Spleen (tissue), 11 donors: ENCODE data around the gene CMYA5. TPM values are rescaled to one million over a fixed set of nuclear protein-coding genes. Genes with fewer than 3 reads are reported as not detected.

Source experiments
- DNase-seq: peaks from one replicate; pipeline ENCODE4 v3.0.0-alpha.2; 2020
- H3K27ac ChIP-seq, 8 donors: fragments of 200-600 bp; sonication (generic) in 7 of 8; 1 replicate in 4 of 8; 2 replicates in 4 of 8; pipeline versions ENCODE4 v1.5.0 to v1.8.0; 2016 to 2021; ENCODE audit warnings: inconsistent platforms in 4 of 8, mild to moderate bottlenecking in 4 of 8, moderate library complexity in 1 of 8
- H3K27me3 ChIP-seq, 7 donors: fragments of 200-600 bp; sonication (generic) in 6 of 7; replicated peaks in 1 of 7; 1 replicate in 4 of 7; 2 replicates in 3 of 7; pipeline versions ENCODE4 v1.5.0 to v1.8.0; 2016 to 2021; ENCODE audit warnings: inconsistent platforms in 3 of 7, mild to moderate bottlenecking in 1 of 7
- H3K36me3 ChIP-seq, 6 donors: fragments of 200-600 bp; sonication (generic) in 5 of 6; 1 replicate in 4 of 6; 2 replicates in 2 of 6; pipeline versions ENCODE4 v1.5.0 to v1.8.0; 2016 to 2021; ENCODE audit warnings: inconsistent platforms in 2 of 6
- H3K4me1 ChIP-seq, 6 donors: fragments of 200-600 bp; sonication (generic) in 5 of 6; 1 replicate in 3 of 6; 2 replicates in 3 of 6; pipeline versions ENCODE4 v1.5.0 to v1.8.0; 2016 to 2021; ENCODE audit warnings: inconsistent platforms in 3 of 6
- H3K4me3 ChIP-seq, 8 donors: fragments of 200-600 bp; sonication (generic) in 7 of 8; 1 replicate in 4 of 8; 2 replicates in 4 of 8; pipeline versions ENCODE4 v1.5.0 to v1.8.0; 2016 to 2021; ENCODE audit warnings: inconsistent platforms in 4 of 8, mild to moderate bottlenecking in 4 of 8, moderate library complexity in 2 of 8
- H3K9me3 ChIP-seq, 8 donors: fragments of 200-600 bp; sonication (generic) in 7 of 8; 1 replicate in 4 of 8; 2 replicates in 4 of 8; pipeline versions ENCODE4 v1.5.0 to v1.8.0; 2016 to 2021; ENCODE audit warnings: inconsistent platforms in 4 of 8
- CTCF ChIP-seq, 11 experiments: fragments of 200-600 bp in 7 of 11; fragments of 450-650 bp in 4 of 11; sonication (generic) in 4 of 11; IDR thresholded peaks in 8 of 11; conservative IDR thresholded peaks in 3 of 11; 1 replicate in 7 of 11; 2 replicates in 4 of 11; pipeline versions ENCODE4 v1.4.0 to v1.8.0; 2016 to 2021; ENCODE audit warnings: antibody characterized with exemption in 11 of 11, inconsistent platforms in 4 of 11, mild to moderate bottlenecking in 1 of 11
- POLR2A ChIP-seq, 3 donors: fragments of 450-650 bp; IDR thresholded peaks; one replicate each; pipeline ENCODE4 v1.5.1; 2017; ENCODE audit warnings: antibody characterized with exemption in 3 of 3, mild to moderate bottlenecking in 1 of 3
- POLR2AphosphoS5 ChIP-seq, 3 donors: sonication (generic); formaldehyde crosslinking; IDR thresholded peaks; one replicate each; pipeline ENCODE4 v1.5.1; 2017; ENCODE audit warnings: antibody characterized with exemption in 3 of 3
- WGBS, 5 donors: extraction: QIAGEN DNeasy Blood & Tissue Kit in 3 of 5; methylation state at CpG; one replicate each; pipeline versions ENCODE4 v1.1.5 to v1.1.7; 2013 to 2018; 5-methylcytosine and 5-hydroxymethylcytosine counted together
- intact Hi-C: fragments of 100-400 bp; cut with DNase I; formaldehyde crosslinking; loops from one replicate; pipeline ENCODE4 v1.15.0; 2023; ENCODE audit warnings: low total_unique reads
- polyA plus RNA-seq, 3 donors: library from polyadenylated mRNA; stranded (reverse); fragments of 200-250 nt; gene quantifications; one replicate each; pipeline ENCODE4 v1.2.1, GENCODE V29; 2013
- total RNA-seq, 7 donors: library from RNA; depleted of rRNA in 3 of 7; stranded (reverse); fragments of >200 nt in 3 of 7; fragmentation: NEBNext Ultra II Directional in 4 of 7; extraction: Animal tissue kit (Norgen Biotek cat#: 25700) in 4 of 7; gene quantifications; one replicate each; pipeline versions ENCODE4 v1.1.0 to v1.2.1, GENCODE V29; 2016 to 2021
- donor health status: healthy with polysubstance abuse.
- donor health status: DM: no; HTN: no; CAD: no; lungs with moderate emphysema.
- donor health status: DM: no; HTN: no; CAD: no.
- donor health status: Bipolar disorder and iron deficiency.
- donor health status: healthy.
- donor health status: DM: no; HTN: no; CAD: no.
- donor health status: DM: yes; HTN: yes; CAD: no.

The CMYA5 gene
- total and polyA plus RNA-seq, 10 donors: 0.13 to 0.85 (median 0.28) TPM

GRCh38 chr5:79806741-79807140 lies 117.1 kb downstream of the CMYA5 start:
- intact Hi-C loops: no loop called here
- H3K9me3 ChIP-seq: no peaks in the 10 kb centered on the region
- no peak overlapping the region for H3K27ac ChIP-seq
- peaks cover 0 to 14% (median 3%) of the 10 kb centered on the region in 6 donors for H3K4me1 ChIP-seq
- H3K27me3 ChIP-seq: no peaks in the 10 kb centered on the region
- no peak overlapping the region for H3K4me3 ChIP-seq
- H3K36me3 ChIP-seq: no peaks in the 10 kb centered on the region
- TF ChIP-seq POLR2A (IDR thresholded peaks at IDR 0.05) (no peak), CTCF (IDR thresholded peaks at IDR 0.05 in 8 of 11, conservative IDR thresholded peaks at IDR 0.05 in 3 of 11) (no peak)
- WGBS, 5 donors: 35 to 57% (median 45%) methylated on average over 3 of the region's 3 CpGs
- no peak for DNase-seq

GRCh38 chr5:79809743-79810142 lies 120.1 kb downstream of the CMYA5 start:
- Histone ChIP-seq H3K9me3 (no peaks in the 10 kb centered on the region), H3K27ac (no peak overlapping the region), H3K36me3 (no peaks in the 10 kb centered on the region), H3K4me3 (no peak overlapping the region), H3K4me1 (peaks cover 0 to 7% (median 0%) of the 10 kb centered on the region in 6 donors), H3K27me3 (peaks cover 0 to 4% (median 0%) of the 10 kb centered on the region in 7 donors)
- intact Hi-C loops: no loop called here
- WGBS, 5 donors: 49 to 96% (median 88%) methylated on average over 3 of the region's 3 CpGs
- no peak for TF ChIP-seq POLR2A (IDR thresholded peaks at IDR 0.05)
- TF ChIP-seq CTCF (IDR thresholded peaks at IDR 0.05 in 8 of 11, conservative IDR thresholded peaks at IDR 0.05 in 3 of 11): no peak
- TF ChIP-seq POLR2AphosphoS5 (IDR thresholded peaks at IDR 0.05): no peak
- DNase-seq: no peak

GRCh38 chr5:79811081-79811480 lies 121.4 kb downstream of the CMYA5 start:
- DNase-seq: no peak
- TF ChIP-seq POLR2AphosphoS5 (IDR thresholded peaks at IDR 0.05) (no peak), POLR2A (IDR thresholded peaks at IDR 0.05) (no peak), CTCF (IDR thresholded peaks at IDR 0.05 in 8 of 11, conservative IDR thresholded peaks at IDR 0.05 in 3 of 11) (no peak)
- Histone ChIP-seq H3K4me1 (peaks cover 0 to 7% (median 0%) of the 10 kb centered on the region in 6 donors), H3K9me3 (no peaks in the 10 kb centered on the region), H3K4me3 (no peak overlapping the region), H3K36me3 (no peaks in the 10 kb centered on the region), H3K27ac (no peak overlapping the region), H3K27me3 (peaks cover 0 to 4% (median 0%) of the 10 kb centered on the region in 7 donors)
- intact Hi-C loops: no loop called here
- WGBS, 5 donors: 74 to 91% (median 77%) methylated on average over 2 of the region's 2 CpGs

GRCh38 chr5:79811904-79812303 lies 122.3 kb downstream of the CMYA5 start:
- intact Hi-C loops: no loop called here
- H3K9me3 ChIP-seq: no peaks in the 10 kb centered on the region
- no peak for DNase-seq
- H3K36me3 ChIP-seq: no peaks in the 10 kb centered on the region
- peaks cover 0 to 4% (median 0%) of the 10 kb centered on the region in 7 donors for H3K27me3 ChIP-seq
- WGBS, 5 donors: 90 to 98% (median 94%) methylated on average over 3 of the region's 3 CpGs
- TF ChIP-seq CTCF (IDR thresholded peaks at IDR 0.05 in 8 of 11, conservative IDR thresholded peaks at IDR 0.05 in 3 of 11): no peak
- TF ChIP-seq POLR2A (IDR thresholded peaks at IDR 0.05): no peak
- no peak for TF ChIP-seq POLR2AphosphoS5 (IDR thresholded peaks at IDR 0.05)
- peaks cover 0 to 2% (median 0%) of the 10 kb centered on the region in 6 donors for H3K4me1 ChIP-seq
- H3K27ac ChIP-seq: no peak overlapping the region
- no peak overlapping the region for H3K4me3 ChIP-seq
